ENCODE measurements around the gene ZNF609.

ZNF609 gene

DNA sequence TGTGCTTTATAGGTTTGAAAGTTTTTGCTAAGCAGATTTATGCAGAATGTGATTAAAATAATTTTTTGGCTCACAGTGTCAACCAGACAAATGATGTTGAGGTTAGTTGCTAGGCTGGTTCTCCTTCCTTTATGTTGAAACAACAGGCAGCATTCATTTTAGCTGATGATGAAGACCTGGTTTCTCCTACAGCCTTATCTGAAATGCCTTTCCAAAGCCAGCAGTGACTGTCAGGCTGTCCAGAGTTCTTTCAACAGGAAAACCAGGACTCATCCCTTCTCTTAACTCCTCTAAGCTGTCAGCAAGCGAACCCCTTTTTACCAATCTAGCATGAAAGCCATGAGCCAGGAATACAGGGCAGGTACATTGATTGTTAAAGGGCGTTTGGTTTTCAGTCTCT is 84.1 kb downstream of the ZNF609 start:
- DNase-seq (ENCODE audit: low read depth in 2 of 2): no peak

- no peak for DNase-seq (ENCODE audit: low read depth in 2 of 2)
These were observed 86.9 kb downstream of the ZNF609 start for GRCh38 chr15:64547275-64547674.

DNA sequence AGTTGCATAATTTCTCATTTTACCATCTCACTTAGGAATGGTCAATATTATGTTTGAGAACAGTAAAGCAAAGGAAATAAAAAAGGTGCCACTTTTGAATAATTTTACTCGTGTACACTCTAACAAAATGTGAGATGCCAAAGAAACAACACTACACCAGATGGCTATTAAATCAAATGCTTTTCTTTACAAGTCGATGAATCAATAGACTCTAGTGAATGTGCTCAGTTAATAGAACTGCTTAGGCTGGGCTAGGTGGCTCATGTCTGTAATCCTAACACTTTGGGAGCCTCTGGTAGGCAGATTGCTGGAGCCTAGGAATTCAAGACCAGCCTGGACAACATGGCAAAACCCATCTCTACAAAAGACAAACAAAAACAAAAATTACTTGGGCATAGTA is 87.9 kb downstream of the ZNF609 start:
- DNase-seq (ENCODE audit: low read depth in 2 of 2): no peak

DNA sequence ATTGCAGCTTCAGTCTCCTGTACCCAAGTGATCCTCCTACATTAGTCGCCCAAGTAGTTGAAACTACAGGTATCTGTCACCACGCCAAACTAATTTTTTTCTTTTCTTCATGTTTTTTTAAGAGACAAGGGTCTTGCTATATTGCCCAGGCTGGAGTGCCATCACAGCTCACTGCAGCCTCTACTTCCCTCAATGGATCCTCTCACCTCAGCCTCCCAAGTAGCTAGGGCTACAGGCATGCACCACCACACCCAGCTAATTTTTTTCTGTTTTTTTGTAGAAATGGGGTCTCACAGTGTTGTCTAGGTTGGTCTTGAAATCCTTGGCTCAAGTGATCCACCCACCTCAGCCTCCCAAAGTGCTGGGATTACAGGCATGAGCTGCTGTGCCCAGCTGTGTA is 89.5 kb downstream of the ZNF609 start:
- DNase-seq (ENCODE audit: low read depth in 2 of 2): no peak

- no peak for DNase-seq (ENCODE audit: low read depth in 2 of 2)
These were observed 92.0 kb downstream of the ZNF609 start for GRCh38 chr15:64552281-64552948.

- DNase-seq (ENCODE audit: low read depth in 2 of 2): no peak
These were observed 98.2 kb downstream of the ZNF609 start for GRCh38 chr15:64558460-64559179.

- DNase-seq (ENCODE audit: low read depth in 2 of 2): no peak
These were observed 98.9 kb downstream of the ZNF609 start for GRCh38 chr15:64559243-64559642.

DNA sequence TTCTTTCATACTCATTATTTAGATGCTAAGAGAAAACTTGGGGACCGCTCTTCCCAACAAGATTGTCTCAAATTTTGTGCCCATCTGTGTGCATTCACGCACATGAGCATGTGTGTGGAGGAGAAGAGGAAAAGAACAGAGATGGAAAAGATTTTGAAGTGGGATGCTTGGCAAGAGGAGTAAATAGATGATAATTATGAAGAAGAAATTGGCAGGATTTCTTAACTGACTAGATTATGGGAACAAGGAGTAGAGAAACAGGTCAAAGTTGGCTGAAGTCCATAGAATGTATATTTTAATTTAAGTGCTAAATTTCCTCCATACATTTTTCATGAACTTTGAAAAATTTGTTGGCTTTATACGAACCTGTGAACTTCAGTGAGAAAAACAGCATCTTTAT is 100.1 kb downstream of the ZNF609 start:
- no peak for DNase-seq (ENCODE audit: low read depth in 2 of 2)

DNA sequence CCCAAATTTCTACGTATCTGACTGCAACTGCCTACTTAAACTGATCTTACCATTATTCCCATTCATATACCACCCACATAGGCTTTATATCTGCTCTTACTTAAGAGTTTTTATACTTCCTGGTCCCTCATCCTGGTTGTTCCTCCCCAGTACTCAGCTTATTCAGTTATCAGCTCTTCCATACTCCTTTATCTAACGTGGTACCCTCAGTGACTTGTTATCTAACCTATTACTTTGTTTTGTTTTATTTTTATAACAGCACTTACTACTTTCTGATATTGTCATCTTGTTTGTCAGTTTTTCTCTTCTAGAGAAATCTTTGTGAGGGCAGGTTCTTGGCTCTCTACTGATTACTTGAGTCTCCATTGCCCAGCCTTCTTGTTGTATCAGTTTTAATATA is 100.6 kb downstream of the ZNF609 start:
- no peak for DNase-seq (ENCODE audit: low read depth in 2 of 2)

DNA sequence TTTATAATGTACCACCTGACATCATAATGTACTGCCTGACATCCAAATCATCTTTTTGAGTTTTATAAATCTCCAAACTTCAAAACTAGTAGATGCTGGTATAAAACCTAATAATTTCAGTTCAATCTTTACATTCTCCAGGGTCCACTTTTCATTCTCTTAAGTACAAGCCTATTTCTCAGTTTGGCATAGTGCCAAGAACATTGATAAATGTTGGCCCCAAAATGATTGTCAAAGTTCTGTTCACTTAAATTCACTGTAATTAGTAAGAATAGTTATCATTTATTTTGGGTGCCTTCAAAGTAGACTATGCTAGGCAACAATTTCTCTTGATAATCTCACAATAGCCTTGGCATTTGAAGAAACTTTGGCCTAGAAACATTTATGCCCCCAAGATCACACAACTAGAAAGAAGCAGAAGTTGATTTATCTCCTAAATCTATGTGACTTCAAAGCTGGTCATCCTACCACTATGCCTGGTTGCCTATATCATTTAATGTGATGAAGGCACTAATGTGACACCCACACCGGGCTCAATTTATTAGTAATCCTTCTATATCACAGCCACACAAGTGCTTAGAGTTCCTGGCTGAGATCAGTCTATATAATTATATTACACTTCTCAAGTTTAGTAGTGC is 101.7 kb downstream of the ZNF609 start:
- DNase-seq (ENCODE audit: low read depth in 2 of 2): no peak

GRCh38 chr15:64566102-64566501 is 105.7 kb downstream of the ZNF609 start:
- DNase-seq (ENCODE audit: low read depth in 2 of 2): no peak

- DNase-seq (ENCODE audit: low read depth in 2 of 2): no peak
These were observed 106.5 kb downstream of the ZNF609 start for GRCh38 chr15:64566629-64567427.

DNA sequence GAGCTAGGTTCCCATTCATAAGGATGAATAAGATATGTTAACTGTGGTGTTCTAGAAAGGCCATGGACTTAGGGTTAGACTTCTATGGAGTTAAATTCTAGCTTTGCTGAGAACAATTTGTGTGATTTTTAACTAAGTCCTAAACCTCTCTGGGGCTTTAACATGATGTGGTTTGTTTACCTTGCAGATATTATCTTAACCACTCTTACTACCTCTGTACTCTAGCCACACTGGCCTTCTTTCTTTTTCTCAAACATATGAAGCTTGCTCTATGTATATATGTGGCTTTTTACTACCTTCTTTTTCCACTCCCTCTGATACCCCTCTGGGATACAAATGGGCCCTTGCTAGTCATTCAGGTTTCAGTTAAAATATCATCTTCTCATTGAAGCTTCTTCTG is 108.4 kb downstream of the ZNF609 start:
- no peak for DNase-seq (ENCODE audit: low read depth in 2 of 2)

DNA sequence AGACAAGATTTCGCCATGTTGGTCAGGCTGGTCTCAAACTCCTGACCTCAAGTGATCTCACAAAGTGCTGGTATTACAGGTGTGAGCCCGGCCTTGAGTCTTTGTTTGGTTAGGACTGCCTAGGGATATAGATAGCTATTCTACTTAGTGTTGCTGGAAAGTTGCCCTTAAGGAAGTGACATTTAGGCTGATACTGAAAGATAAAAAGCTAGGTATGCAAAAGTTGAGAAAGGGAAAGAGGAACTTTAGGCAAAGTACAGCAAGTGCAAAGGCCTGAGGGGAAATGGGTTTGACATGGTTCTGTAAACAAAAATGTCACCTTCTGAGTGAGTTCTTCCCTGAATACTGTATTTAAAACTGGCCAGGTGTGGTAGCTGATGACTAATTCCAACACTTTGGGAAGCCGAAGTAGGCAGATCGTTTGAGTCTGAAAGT is 111.5 kb downstream of the ZNF609 start:
- DNase-seq (ENCODE audit: low read depth in 2 of 2): no peak

- DNase-seq (ENCODE audit: low read depth in 2 of 2): no peak
These were observed 112.5 kb downstream of the ZNF609 start for GRCh38 chr15:64572856-64573255.

DNA sequence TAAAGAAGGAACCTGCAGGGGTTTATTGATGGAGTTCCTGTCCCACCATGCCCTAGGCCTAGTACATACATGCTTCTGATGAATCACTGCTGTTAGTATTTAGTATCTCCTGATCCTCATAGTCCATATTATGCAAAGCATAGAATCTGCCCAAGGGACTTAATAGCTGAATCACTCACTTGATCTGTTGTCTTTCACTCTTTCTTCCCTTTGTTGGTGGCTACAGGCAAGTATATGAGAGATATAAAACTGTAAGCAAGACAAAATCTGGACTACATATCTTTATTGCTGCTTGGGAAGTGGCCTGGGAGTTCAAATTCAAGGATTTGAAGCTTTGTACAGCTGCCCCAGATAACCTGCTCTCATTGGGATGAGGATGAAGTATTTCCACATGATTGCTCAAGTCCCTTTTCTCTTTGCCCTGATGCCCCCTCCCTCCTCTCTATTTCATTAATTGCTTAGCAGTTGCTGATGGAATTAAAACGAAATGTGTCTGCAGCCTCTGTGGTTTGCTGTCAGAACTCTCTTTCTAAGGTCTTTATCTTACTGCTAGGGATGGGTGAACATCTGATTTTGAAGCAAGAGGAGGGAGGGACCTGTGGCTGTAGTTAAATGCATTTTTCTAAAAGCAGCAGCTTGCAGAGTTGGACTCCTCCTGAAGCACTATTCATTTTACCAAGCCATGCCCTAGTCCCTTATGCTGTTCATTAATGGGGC is 114.1 kb downstream of the ZNF609 start:
- DNase-seq (ENCODE audit: low read depth in 2 of 2): no peak

DNA sequence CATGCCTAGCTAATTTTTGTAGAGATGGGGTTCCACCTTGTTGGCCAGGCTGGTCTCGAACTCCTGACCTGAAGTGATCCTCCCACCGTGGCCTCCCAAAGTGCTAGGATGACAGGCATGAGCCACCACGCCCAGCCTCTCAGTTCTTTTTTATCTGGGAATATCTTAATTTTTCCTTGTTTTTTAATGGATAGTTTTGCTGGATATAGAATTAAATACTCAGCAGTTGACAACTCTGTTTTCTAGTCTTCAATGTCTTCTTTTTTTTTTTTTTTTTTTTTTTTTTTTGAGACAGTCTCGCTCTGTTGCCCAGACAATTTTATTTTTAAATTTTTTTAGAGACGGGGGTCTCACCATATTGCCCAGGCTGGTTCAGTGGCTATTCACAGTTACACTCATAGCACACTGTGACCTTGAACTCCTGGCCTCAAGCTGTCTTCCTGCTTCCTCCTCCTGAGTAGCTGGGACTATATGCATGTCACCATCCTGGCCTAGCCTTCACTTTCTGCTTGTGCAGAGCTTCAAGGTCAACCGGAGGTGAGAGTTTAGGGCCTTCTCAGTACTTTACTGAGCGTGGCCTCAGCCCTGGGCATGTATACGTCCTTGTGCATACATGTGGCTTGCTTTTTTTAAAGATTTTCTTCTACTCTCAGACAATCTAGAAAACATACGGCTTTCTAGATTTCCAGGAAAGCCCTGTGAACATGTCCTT is 120.5 kb downstream of the ZNF609 start:
- DNase-seq (ENCODE audit: low read depth in 2 of 2): no peak

GRCh38 chr15:64581408-64581761 is 121.0 kb downstream of the ZNF609 start:
- DNase-seq (ENCODE audit: low read depth in 2 of 2): no peak

DNA sequence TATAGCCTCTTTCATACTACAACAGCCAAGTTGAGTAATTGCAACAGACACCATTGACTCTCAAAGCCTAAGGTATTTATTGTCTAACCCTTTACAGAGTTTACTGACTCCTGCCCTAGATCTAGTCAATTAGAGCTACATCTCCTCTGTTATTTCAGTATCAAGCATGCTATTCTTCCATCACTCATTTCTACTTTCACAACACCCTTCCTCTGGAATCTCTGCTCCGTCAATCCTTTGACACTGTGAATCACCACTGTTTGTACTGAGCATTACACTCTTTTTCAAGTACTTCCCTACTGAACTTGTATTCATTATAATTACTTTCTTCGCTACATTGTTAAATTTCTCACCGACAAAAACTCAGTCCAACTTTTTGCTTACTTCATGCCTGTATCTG is 121.8 kb downstream of the ZNF609 start:
- DNase-seq (ENCODE audit: low read depth in 2 of 2): no peak

GRCh38 chr15:64583519-64583918 is 123.1 kb downstream of the ZNF609 start:
- DNase-seq (ENCODE audit: low read depth in 2 of 2): no peak

DNA sequence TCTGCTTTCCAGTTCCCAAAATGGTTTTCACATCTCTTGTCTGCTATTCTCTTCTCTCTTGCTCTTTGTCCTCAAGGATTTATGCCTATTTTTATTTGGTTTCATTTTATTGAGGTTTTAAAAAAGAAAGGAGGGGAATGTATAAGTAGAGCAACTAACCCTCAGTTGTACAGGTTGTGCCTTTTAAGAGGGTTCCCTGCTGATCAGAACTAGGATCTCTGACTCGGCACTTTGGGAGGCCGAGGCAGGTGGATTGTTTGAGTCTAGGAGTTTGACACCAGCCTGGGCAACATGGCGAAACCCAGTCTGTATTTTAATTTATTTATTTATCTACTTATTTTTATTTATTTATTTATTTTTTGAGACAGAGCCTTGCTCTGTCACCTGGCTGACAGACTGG is 123.6 kb downstream of the ZNF609 start:
- DNase-seq (ENCODE audit: low read depth in 2 of 2): no peak

All from stimulated activated CD4-positive, alpha-beta T cell treated with anti-CD3 and anti-CD28 coated beads, Interleukin-1b, Interleukin-23, amount 100 ng/mL, for 1 hour (primary cell).